Neutrophil (primary cell): ENCODE measurements around the gene KDM4B.

Experiments used
- H3K27ac ChIP-seq: fragments of 200-600 bp; sonication (generic); 2 replicates; pipeline ENCODE4 v1.5.1; 2016; ENCODE audit warnings: mild to moderate bottlenecking, moderate library complexity
- H3K27me3 ChIP-seq: fragments of 200-600 bp; sonication (generic); 2 replicates; pipeline ENCODE4 v1.6.0; 2016; ENCODE audit warnings: mild to moderate bottlenecking
- H3K36me3 ChIP-seq: fragments of 200-600 bp; sonication (generic); 2 replicates; pipeline ENCODE4 v1.5.1; 2017
- H3K4me1 ChIP-seq, 2 experiments: fragments of 200-600 bp in 1 of 2; sonication (generic) in 1 of 2; 1 replicate in 1 of 2; 2 replicates in 1 of 2; pipeline versions ENCODE4 v1.5.1 to v1.6.1; 2013 to 2016; ENCODE audit warnings: low read depth in 1 of 2, low read length in 1 of 2, mild to moderate bottlenecking in 1 of 2, moderate library complexity in 1 of 2; ENCODE audit not compliant: control insufficient read depth in 1 of 2, insufficient read depth in 1 of 2
- H3K4me3 ChIP-seq, 2 experiments: fragments of 200-600 bp in 1 of 2; sonication (generic) in 1 of 2; 1 replicate in 1 of 2; 2 replicates in 1 of 2; pipeline ENCODE4 v1.5.1; 2013 to 2016; ENCODE audit warnings: low read depth in 1 of 2, low read length in 1 of 2, mild to moderate bottlenecking in 1 of 2, moderate library complexity in 1 of 2
- H3K9me3 ChIP-seq: fragments of 200-600 bp; sonication (generic); 2 replicates; pipeline ENCODE4 v1.5.1; 2016
- TF ChIP-seq, protein P1 (sequence below): fragments of 200-600 bp; sonication (generic); IDR thresholded peaks from 2 replicates; pipeline ENCODE4 v1.5.1; 2016; ENCODE audit warnings: antibody characterized with exemption

KDM4B gene

DNA sequence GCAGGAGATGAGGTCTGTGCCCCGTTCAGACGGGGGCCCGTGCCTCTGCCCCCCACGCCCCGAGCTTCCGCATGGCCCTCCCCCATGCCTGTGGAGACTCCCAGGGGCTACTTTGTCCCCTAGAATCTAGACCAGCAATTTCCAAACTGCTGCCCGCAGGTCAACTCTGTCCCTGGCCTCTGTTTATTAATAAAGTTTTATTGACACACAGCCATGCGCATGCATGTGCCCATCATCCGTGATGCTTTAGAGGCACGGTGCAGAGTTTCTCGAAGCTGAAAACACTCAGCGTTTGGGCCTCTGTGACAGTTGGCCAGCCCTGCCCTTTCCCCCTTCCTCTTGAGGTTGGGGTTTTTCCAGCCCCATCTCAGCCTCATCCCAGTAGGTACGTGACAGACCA is 140.0 kb downstream of the KDM4B start:
- Histone ChIP-seq H3K4me3 (no peak overlapping the region), H3K4me1 (no peaks in the 10 kb centered on the region), H3K36me3 (peaks cover 98% of the 10 kb centered on the region), H3K9me3 (no peaks in the 10 kb centered on the region), H3K27me3 (no peaks in the 10 kb centered on the region), H3K27ac (no peak overlapping the region)
- TF ChIP-seq, protein P1, sequence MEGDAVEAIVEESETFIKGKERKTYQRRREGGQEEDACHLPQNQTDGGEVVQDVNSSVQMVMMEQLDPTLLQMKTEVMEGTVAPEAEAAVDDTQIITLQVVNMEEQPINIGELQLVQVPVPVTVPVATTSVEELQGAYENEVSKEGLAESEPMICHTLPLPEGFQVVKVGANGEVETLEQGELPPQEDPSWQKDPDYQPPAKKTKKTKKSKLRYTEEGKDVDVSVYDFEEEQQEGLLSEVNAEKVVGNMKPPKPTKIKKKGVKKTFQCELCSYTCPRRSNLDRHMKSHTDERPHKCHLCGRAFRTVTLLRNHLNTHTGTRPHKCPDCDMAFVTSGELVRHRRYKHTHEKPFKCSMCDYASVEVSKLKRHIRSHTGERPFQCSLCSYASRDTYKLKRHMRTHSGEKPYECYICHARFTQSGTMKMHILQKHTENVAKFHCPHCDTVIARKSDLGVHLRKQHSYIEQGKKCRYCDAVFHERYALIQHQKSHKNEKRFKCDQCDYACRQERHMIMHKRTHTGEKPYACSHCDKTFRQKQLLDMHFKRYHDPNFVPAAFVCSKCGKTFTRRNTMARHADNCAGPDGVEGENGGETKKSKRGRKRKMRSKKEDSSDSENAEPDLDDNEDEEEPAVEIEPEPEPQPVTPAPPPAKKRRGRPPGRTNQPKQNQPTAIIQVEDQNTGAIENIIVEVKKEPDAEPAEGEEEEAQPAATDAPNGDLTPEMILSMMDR: no peak

DNA sequence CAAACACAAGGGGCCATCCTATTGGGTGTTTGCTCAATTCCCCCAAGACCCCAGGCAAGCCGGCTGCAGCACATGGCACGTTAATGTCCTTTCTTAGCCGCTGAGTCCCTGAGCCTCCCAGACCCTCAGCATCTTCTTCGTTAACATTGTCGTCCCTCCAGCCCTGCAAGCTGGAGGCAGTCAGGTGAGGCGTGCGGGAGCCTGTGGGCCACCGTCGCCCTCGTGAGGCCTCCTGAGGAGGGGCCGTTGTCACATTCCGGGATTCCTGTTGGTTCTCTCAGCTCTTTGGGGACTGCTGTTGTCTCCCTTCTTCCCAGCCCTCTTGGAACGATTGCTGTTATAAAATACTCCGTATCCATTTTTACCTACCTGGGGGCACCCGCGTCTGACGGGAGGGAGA is 140.6 kb downstream of the KDM4B start:
- Histone ChIP-seq H3K4me1 (no peaks in the 10 kb centered on the region), H3K27ac (no peak overlapping the region), H3K4me3 (no peak overlapping the region), H3K27me3 (no peaks in the 10 kb centered on the region), H3K9me3 (no peaks in the 10 kb centered on the region), H3K36me3 (peaks cover 100% of the 10 kb centered on the region)
- TF ChIP-seq, protein P1: no peak

DNA sequence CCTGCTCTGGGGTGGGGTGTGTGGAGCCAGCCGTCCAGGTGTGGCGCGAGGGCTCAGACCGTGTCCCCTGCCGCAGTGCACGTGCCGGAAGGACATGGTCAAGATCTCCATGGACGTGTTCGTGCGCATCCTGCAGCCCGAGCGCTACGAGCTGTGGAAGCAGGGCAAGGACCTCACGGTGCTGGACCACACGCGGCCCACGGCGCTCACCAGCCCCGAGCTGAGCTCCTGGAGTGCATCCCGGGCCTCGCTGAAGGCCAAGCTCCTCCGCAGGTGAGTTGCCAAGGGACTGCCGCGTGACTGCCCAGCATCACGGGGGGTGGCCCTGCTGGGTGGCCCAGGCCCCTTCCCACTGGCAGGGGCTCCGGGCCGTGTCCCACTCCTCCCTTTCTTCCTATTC is 141.6 kb downstream of the KDM4B start:
- Histone ChIP-seq H3K4me1 (no peaks in the 10 kb centered on the region), H3K27ac (no peak overlapping the region)

GRCh38 chr19:5111051-5111450 is 142.1 kb downstream of the KDM4B start:
- Histone ChIP-seq H3K27ac (no peak overlapping the region), H3K9me3 (no peaks in the 10 kb centered on the region), H3K4me1 (no peaks in the 10 kb centered on the region), H3K4me3 (no peak overlapping the region), H3K36me3 (peaks cover 95% of the 10 kb centered on the region), H3K27me3 (no peaks in the 10 kb centered on the region)
- TF ChIP-seq, protein P1: no peak

More for the DNA sequence above, 141.6 kb downstream of the KDM4B start:
- H3K27me3 ChIP-seq: no peaks in the 10 kb centered on the region
- peaks cover 99% of the 10 kb centered on the region for H3K36me3 ChIP-seq
- no peaks in the 10 kb centered on the region for H3K9me3 ChIP-seq
- no peak overlapping the region for H3K4me3 ChIP-seq
- TF ChIP-seq, protein P1: no peak

DNA sequence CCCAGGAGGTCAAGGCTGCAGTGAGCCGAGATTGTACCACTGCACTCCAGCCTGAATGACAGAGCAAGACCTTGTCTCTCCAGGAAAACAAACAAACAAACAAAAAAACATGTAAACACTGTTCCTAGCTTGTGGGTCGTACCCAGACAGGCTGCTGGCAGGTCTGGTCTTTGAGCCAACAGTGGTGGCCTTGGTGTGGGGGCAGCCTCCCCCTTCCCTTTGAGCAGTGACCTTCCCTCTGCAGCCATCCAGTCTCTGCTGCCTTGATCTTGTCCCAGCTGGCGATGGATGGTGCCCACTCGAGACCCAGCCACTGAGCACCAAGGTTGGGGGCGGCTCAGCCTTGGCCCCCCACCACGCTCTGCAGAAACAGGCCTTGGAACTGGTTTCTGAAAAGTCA is 143.3 kb downstream of the KDM4B start:
- H3K4me3 ChIP-seq: no peak overlapping the region
- no peaks in the 10 kb centered on the region for H3K27me3 ChIP-seq
- H3K36me3 ChIP-seq: peaks cover 90% of the 10 kb centered on the region
- no peaks in the 10 kb centered on the region for H3K4me1 ChIP-seq
- no peak overlapping the region for H3K27ac ChIP-seq
- TF ChIP-seq, protein P1: no peak
- H3K9me3 ChIP-seq: no peaks in the 10 kb centered on the region
